DND-41 (cell line): ENCODE data around the gene CTXND2.
"Not testable (repeated sequence)": the region's sequence is repeated elsewhere in the genome, so short reads cannot be mapped to it uniquely, and the experiment has no call there.

ENCODE experiments used
- ATAC-seq: fragments of 200-7000 bp; cut with Tn5 transposase; 3 replicates; pipeline ENCODE4 v1.9.1; 2021; ENCODE audit warnings: low read depth; ENCODE audit not compliant: insufficient read depth
- DNase-seq: peaks from one replicate; pipeline ENCODE4 v3.0.0-alpha.2; 2020
- H2AFZ ChIP-seq: 2 replicates; pipeline ENCODE4 v1.6.0; 2012; ENCODE audit warnings: low read depth, low read length
- H3K27ac ChIP-seq: 2 replicates; pipeline ENCODE4 v1.5.1; 2012; ENCODE audit warnings: low read length, inconsistent platforms
- H3K27me3 ChIP-seq: fragments of 200-600 bp; sonication (generic); 2 replicates; pipeline ENCODE4 v1.6.0; 2012; ENCODE audit warnings: low read length, mild to moderate bottlenecking, inconsistent platforms; ENCODE audit not compliant: insufficient read depth, poor library complexity
- H3K36me3 ChIP-seq: 2 replicates; pipeline ENCODE4 v1.5.1; 2012; ENCODE audit warnings: low read length, inconsistent platforms; ENCODE audit not compliant: insufficient read depth
- H3K4me1 ChIP-seq: 2 replicates; pipeline ENCODE4 v1.5.1; 2012; ENCODE audit warnings: mild to moderate bottlenecking, low read length; ENCODE audit not compliant: insufficient read depth
- H3K4me2 ChIP-seq: 2 replicates; pipeline ENCODE4 v1.6.0; 2012; ENCODE audit warnings: mild to moderate bottlenecking, moderate library complexity, low read length, inconsistent platforms; ENCODE audit not compliant: insufficient read depth
- H3K4me3 ChIP-seq, 2 experiments: fragments of 200-600 bp in 1 of 2; shearing (Covaris generic) in 1 of 2; 2 replicates each; pipeline ENCODE4 v1.5.1; 2012 to 2016; ENCODE audit warnings: inconsistent platforms in 2 of 2, low read length in 2 of 2, mild to moderate bottlenecking in 2 of 2, low read depth in 1 of 2, moderate library complexity in 1 of 2
- H3K79me2 ChIP-seq: 2 replicates; pipeline ENCODE4 v1.6.0; 2012; ENCODE audit warnings: low read length, inconsistent platforms; ENCODE audit not compliant: insufficient read depth
- H3K9ac ChIP-seq: 2 replicates; pipeline ENCODE4 v1.6.0; 2012; ENCODE audit warnings: low read depth, mild to moderate bottlenecking, inconsistent platforms, low read length, moderate library complexity
- H3K9me3 ChIP-seq: 2 replicates; pipeline ENCODE4 v1.5.1; 2012; ENCODE audit warnings: low read length, moderate library complexity, mild to moderate bottlenecking, inconsistent platforms; ENCODE audit not compliant: insufficient read depth, severe bottlenecking
- H4K20me1 ChIP-seq: 2 replicates; pipeline ENCODE4 v1.6.0; 2012; ENCODE audit warnings: low read length; ENCODE audit not compliant: insufficient read depth
- EZH2 ChIP-seq: IDR thresholded peaks from 3 replicates; pipeline ENCODE4 v1.6.1; 2012; ENCODE audit warnings: borderline replicate concordance, low read depth, mild to moderate bottlenecking, moderate library complexity, low read length, inconsistent platforms; ENCODE audit not compliant: severe bottlenecking
- TF ChIP-seq, protein P1 (sequence below): IDR thresholded peaks from 2 replicates; pipeline ENCODE4 v1.5.1; 2012; ENCODE audit warnings: borderline replicate concordance, low read length, moderate library complexity, mild to moderate bottlenecking; ENCODE audit not compliant: poor library complexity, severe bottlenecking; ENCODE audit errors: extremely low read depth

The CTXND2 gene

DNA sequence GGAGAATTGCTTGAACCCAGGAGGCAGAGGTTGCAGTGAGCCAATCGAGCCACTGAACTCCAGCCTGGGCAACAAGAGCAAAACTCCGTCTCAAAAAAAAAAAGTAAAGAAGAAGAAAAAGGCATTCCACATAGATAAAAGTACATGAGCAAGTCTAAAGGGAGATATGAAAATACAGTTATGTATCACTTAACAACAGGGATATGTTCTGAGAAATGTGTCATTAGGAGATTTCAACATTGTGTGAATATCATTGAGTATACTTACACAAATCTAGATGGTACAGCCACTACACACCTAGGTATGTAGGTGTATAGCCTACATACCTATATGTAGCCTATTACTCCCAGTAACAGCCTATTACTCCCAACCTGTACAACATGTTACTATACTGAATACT lies 23.2 kb upstream of the CTXND2 start:
- TF ChIP-seq EZH2: no peak
- TF ChIP-seq, protein P1, sequence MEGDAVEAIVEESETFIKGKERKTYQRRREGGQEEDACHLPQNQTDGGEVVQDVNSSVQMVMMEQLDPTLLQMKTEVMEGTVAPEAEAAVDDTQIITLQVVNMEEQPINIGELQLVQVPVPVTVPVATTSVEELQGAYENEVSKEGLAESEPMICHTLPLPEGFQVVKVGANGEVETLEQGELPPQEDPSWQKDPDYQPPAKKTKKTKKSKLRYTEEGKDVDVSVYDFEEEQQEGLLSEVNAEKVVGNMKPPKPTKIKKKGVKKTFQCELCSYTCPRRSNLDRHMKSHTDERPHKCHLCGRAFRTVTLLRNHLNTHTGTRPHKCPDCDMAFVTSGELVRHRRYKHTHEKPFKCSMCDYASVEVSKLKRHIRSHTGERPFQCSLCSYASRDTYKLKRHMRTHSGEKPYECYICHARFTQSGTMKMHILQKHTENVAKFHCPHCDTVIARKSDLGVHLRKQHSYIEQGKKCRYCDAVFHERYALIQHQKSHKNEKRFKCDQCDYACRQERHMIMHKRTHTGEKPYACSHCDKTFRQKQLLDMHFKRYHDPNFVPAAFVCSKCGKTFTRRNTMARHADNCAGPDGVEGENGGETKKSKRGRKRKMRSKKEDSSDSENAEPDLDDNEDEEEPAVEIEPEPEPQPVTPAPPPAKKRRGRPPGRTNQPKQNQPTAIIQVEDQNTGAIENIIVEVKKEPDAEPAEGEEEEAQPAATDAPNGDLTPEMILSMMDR: no peak
- H3K36me3 ChIP-seq: no peaks in the 10 kb centered on the region; the same call in 1 of the 2 replicates
- no peak overlapping the region for H3K4me2 ChIP-seq
- H3K4me1 ChIP-seq: no peaks in the 10 kb centered on the region
- no peaks in the 10 kb centered on the region for H4K20me1 ChIP-seq
- no peak overlapping the region for H3K9ac ChIP-seq
- H3K79me2 ChIP-seq: peaks cover 33% of the 10 kb centered on the region
- no peak overlapping the region for H2AFZ ChIP-seq
- H3K9me3 ChIP-seq: no peaks in the 10 kb centered on the region
- ATAC-seq: no peak
- no peaks in the 10 kb centered on the region for H3K27me3 ChIP-seq
- no peak overlapping the region for H3K27ac ChIP-seq
- no peak overlapping the region for H3K4me3 ChIP-seq
- DNase-seq: no peak

DNA sequence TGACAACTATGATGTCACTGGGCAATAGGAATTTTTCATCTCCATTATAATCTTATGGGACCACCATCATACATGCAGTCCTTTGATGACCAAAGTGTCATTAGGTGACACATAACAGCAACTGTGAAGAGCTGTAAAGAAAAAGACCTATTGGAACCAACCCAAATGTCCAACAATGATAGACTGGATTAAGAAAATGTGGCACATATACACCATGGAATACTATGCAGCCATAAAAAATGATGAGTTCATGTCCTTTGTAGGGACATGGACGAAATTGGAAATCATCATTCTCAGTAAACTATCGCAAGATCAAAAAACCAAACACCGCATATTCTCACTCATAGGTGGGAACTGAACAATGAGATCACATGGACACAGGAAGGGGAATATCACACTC lies 22.7 kb upstream of the CTXND2 start:
- not testable (repeated sequence) for H2AFZ ChIP-seq, H3K4me2 ChIP-seq, H4K20me1 ChIP-seq, H3K4me1 ChIP-seq, H3K4me3 ChIP-seq, H3K9me3 ChIP-seq, DNase-seq, H3K9ac ChIP-seq, ATAC-seq, H3K36me3 ChIP-seq, H3K27ac ChIP-seq, H3K27me3 ChIP-seq
- peaks cover 33% of the 10 kb centered on the region for H3K79me2 ChIP-seq

DNA sequence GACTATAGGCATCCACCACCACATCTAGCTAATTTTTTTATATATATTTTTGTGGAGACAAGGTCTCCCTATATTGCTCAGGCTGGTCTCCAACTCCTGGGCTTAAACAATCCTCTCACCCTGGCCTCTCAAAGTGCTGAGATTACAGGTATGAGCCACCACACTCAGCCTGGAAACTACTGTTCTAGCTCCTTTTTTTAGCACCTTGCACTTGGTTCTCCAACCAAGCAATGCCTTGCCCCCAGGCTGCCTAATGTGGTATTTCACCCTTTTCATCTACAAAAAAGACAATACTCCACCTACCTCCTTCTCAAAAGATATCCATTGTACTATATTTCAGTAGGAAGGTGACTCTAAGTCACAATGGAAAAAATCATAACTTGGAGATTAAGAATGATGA lies 17.3 kb upstream of the CTXND2 start:
- Histone ChIP-seq H3K4me3 (no peak overlapping the region), H3K4me1 (peaks cover 8% of the 10 kb centered on the region), H3K79me2 (peaks cover 56% of the 10 kb centered on the region), H3K4me2 (no peak overlapping the region), H3K9ac (no peak overlapping the region), H2AFZ (no peak overlapping the region), H3K9me3 (no peaks in the 10 kb centered on the region), H3K27me3 (no peaks in the 10 kb centered on the region), H3K36me3 (peaks cover 7% of the 10 kb centered on the region), H4K20me1 (no peaks in the 10 kb centered on the region), H3K27ac (no peak overlapping the region)
- TF ChIP-seq EZH2: no peak
- TF ChIP-seq, protein P1: peak; percentile 10
- no peak for DNase-seq
- ATAC-seq: no peak

DNA sequence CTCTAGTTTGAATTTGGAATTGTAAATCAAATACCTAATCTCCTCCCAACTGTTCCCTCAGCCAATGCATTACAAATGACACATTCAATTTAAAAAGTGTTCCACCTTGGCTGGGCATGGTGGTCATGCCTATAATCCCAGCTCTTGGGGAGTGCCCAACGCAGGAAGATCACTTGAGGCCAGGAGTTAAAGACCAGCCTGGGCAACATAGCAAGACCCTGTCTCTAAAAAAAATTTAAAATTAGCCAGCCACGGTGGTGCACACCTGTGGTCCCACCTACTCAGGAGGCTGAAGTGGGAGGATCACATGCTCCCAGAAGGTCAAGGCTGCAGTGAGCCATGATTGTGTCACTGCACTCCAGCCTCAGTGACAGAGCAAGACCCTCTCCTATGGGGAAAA lies 14.4 kb upstream of the CTXND2 start:
- Histone ChIP-seq H3K79me2 (peaks cover 65% of the 10 kb centered on the region), H3K4me2 (no peak overlapping the region), H3K27me3 (no peaks in the 10 kb centered on the region), H3K36me3 (peaks cover 7% of the 10 kb centered on the region), H3K9ac (no peak overlapping the region), H3K4me3 (no peak overlapping the region), H3K27ac (no peak overlapping the region), H4K20me1 (no peaks in the 10 kb centered on the region), H2AFZ (no peak overlapping the region), H3K9me3 (no peaks in the 10 kb centered on the region), H3K4me1 (peaks cover 28% of the 10 kb centered on the region)
- DNase-seq: no peak
- TF ChIP-seq EZH2: no peak
- TF ChIP-seq, protein P1: no peak
- no peak for ATAC-seq
